Activated naive CD4-positive, alpha-beta T cell treated with anti-CD3 and anti-CD28 coated beads, Interleukin-2, amount 10 ng/mL, durations not matched to agents 7 days and 5 days (primary cell): ENCODE measurements around the gene SYAP1.
"Not testable (repeated sequence)": the region's sequence is repeated elsewhere in the genome, so short reads cannot be mapped to it uniquely, and the experiment has no call there.

ENCODE experiments used
- CTCF ChIA-PET: fragments of 350-600 bp; sonication (Branson Sonifier 250); formaldehyde crosslinking; loops from one replicate; lab custom pipeline; 2021; ENCODE audit warnings: antibody characterized with exemption; lab: Charles Lee
- DNase-seq: peaks from one replicate; pipeline ENCODE4 v3.0.0-alpha.2; 2020
- H3K27ac Mint-ChIP-seq: one replicate; pipeline ENCODE4 v1.8.0; 2021; ENCODE audit warnings: mild to moderate bottlenecking, moderate library complexity, mixed read lengths
- H3K27me3 Mint-ChIP-seq: one replicate; pipeline ENCODE4 v1.8.0; 2021; ENCODE audit warnings: mild to moderate bottlenecking, mixed read lengths
- H3K36me3 Mint-ChIP-seq: one replicate; pipeline ENCODE4 v1.8.0; 2021; ENCODE audit warnings: mixed read lengths
- H3K4me1 Mint-ChIP-seq: one replicate; pipeline ENCODE4 v1.8.0; 2021; ENCODE audit warnings: mixed read lengths
- H3K4me3 Mint-ChIP-seq: one replicate; pipeline ENCODE4 v1.8.0; 2021; ENCODE audit warnings: mild to moderate bottlenecking, moderate library complexity, mixed read lengths
- H3K9me3 Mint-ChIP-seq: one replicate; pipeline ENCODE4 v1.8.0; 2021; ENCODE audit warnings: mixed read lengths

SYAP1 gene

GRCh38 chrX:16743604-16744325 is 24.4 kb downstream of the SYAP1 start:
- Mint-ChIP-seq H3K27me3 (no peaks in the 10 kb centered on the region), H3K4me3 (no peak overlapping the region), H3K27ac (no peak overlapping the region), H3K36me3 (peaks cover 9% of the 10 kb centered on the region), H3K9me3 (no peaks in the 10 kb centered on the region), H3K4me1 (no peaks in the 10 kb centered on the region)
- CTCF ChIA-PET: no interaction called here
- no peak for DNase-seq

- Mint-ChIP-seq H3K4me1 (no peaks in the 10 kb centered on the region), H3K27ac (no peak overlapping the region), H3K9me3 (no peaks in the 10 kb centered on the region), H3K4me3 (no peak overlapping the region), H3K27me3 (no peaks in the 10 kb centered on the region), H3K36me3 (peaks cover 12% of the 10 kb centered on the region)
- no peak for DNase-seq
- CTCF ChIA-PET: no interaction called here
These were observed 25.7 kb downstream of the SYAP1 start for GRCh38 chrX:16745102-16745501.

GRCh38 chrX:16745659-16746058 is 26.2 kb downstream of the SYAP1 start:
- Mint-ChIP-seq H3K27me3 (no peaks in the 10 kb centered on the region), H3K9me3 (no peaks in the 10 kb centered on the region), H3K27ac (no peak overlapping the region), H3K36me3 (peaks cover 13% of the 10 kb centered on the region), H3K4me1 (no peaks in the 10 kb centered on the region), H3K4me3 (no peak overlapping the region)
- no peak for DNase-seq
- CTCF ChIA-PET: interaction anchor here (0.6 kb wide), 1 partner anchor 223 kb away, joined by 3 read pairs; no protein-coding TSS in a partner anchor

GRCh38 chrX:16748425-16748824 is 29.0 kb downstream of the SYAP1 start:
- peaks cover 16% of the 10 kb centered on the region for H3K36me3 Mint-ChIP-seq
- H3K27ac Mint-ChIP-seq: no peak overlapping the region
- CTCF ChIA-PET: no interaction called here
- no peaks in the 10 kb centered on the region for H3K4me1 Mint-ChIP-seq
- H3K9me3 Mint-ChIP-seq: no peaks in the 10 kb centered on the region
- H3K27me3 Mint-ChIP-seq: no peaks in the 10 kb centered on the region
- DNase-seq: no peak
- H3K4me3 Mint-ChIP-seq: no peak overlapping the region

- CTCF ChIA-PET: no interaction called here
- H3K36me3 Mint-ChIP-seq: peaks cover 23% of the 10 kb centered on the region
- no peaks in the 10 kb centered on the region for H3K4me1 Mint-ChIP-seq
- no peaks in the 10 kb centered on the region for H3K9me3 Mint-ChIP-seq
- no peak for DNase-seq
- no peaks in the 10 kb centered on the region for H3K27me3 Mint-ChIP-seq
- no peak overlapping the region for H3K4me3 Mint-ChIP-seq
- no peak overlapping the region for H3K27ac Mint-ChIP-seq
These were observed 30.7 kb downstream of the SYAP1 start for GRCh38 chrX:16750136-16750535.

- CTCF ChIA-PET: no interaction called here
- no peaks in the 10 kb centered on the region for H3K27me3 Mint-ChIP-seq
- no peak for DNase-seq
- H3K4me1 Mint-ChIP-seq: no peaks in the 10 kb centered on the region
- H3K36me3 Mint-ChIP-seq: peaks cover 27% of the 10 kb centered on the region
- H3K27ac Mint-ChIP-seq: no peak overlapping the region
- no peak overlapping the region for H3K4me3 Mint-ChIP-seq
- H3K9me3 Mint-ChIP-seq: no peaks in the 10 kb centered on the region
These were observed 34.6 kb downstream of the SYAP1 start for GRCh38 chrX:16754019-16754418.

GRCh38 chrX:16756724-16757123 is 37.3 kb downstream of the SYAP1 start:
- Mint-ChIP-seq H3K36me3 (peaks cover 28% of the 10 kb centered on the region), H3K27ac (no peak overlapping the region), H3K27me3 (no peaks in the 10 kb centered on the region), H3K9me3 (no peaks in the 10 kb centered on the region), H3K4me3 (no peak overlapping the region), H3K4me1 (no peaks in the 10 kb centered on the region)
- CTCF ChIA-PET: no interaction called here
- DNase-seq: no peak

- CTCF ChIA-PET: interaction anchor here (0.7 kb wide), 1 partner anchor 112 kb away, joined by 3 read pairs; no protein-coding TSS in a partner anchor
- H3K27ac Mint-ChIP-seq, H3K4me3 Mint-ChIP-seq, H3K36me3 Mint-ChIP-seq, H3K9me3 Mint-ChIP-seq, H3K27me3 Mint-ChIP-seq, DNase-seq, H3K4me1 Mint-ChIP-seq: not testable (repeated sequence)
These were observed 42.1 kb downstream of the SYAP1 start for GRCh38 chrX:16761500-16761899.

- CTCF ChIA-PET: no interaction called here
- H3K27ac Mint-ChIP-seq: no peak overlapping the region
- no peaks in the 10 kb centered on the region for H3K4me1 Mint-ChIP-seq
- H3K36me3 Mint-ChIP-seq: peaks cover 5% of the 10 kb centered on the region
- no peaks in the 10 kb centered on the region for H3K27me3 Mint-ChIP-seq
- DNase-seq: no peak
- no peak overlapping the region for H3K4me3 Mint-ChIP-seq
- H3K9me3 Mint-ChIP-seq: no peaks in the 10 kb centered on the region
These were observed 43.2 kb downstream of the SYAP1 start for GRCh38 chrX:16762579-16762978.

- no peaks in the 10 kb centered on the region for H3K9me3 Mint-ChIP-seq
- no peak overlapping the region for H3K4me3 Mint-ChIP-seq
- H3K4me1 Mint-ChIP-seq: no peaks in the 10 kb centered on the region
- H3K27me3 Mint-ChIP-seq: no peaks in the 10 kb centered on the region
- no peak overlapping the region for H3K27ac Mint-ChIP-seq
- peaks cover 3% of the 10 kb centered on the region for H3K36me3 Mint-ChIP-seq
- CTCF ChIA-PET: no interaction called here
- DNase-seq: no peak
These were observed 46.2 kb downstream of the SYAP1 start for GRCh38 chrX:16765594-16765993.

GRCh38 chrX:16770970-16771482 is 51.6 kb downstream of the SYAP1 start:
- no peaks in the 10 kb centered on the region for H3K36me3 Mint-ChIP-seq
- H3K9me3 Mint-ChIP-seq: no peaks in the 10 kb centered on the region
- no peak overlapping the region for H3K27ac Mint-ChIP-seq
- H3K4me3 Mint-ChIP-seq: no peak overlapping the region
- H3K27me3 Mint-ChIP-seq: no peaks in the 10 kb centered on the region
- DNase-seq: no peak
- CTCF ChIA-PET: no interaction called here
- no peaks in the 10 kb centered on the region for H3K4me1 Mint-ChIP-seq

GRCh38 chrX:16771483-16772398 is 52.3 kb downstream of the SYAP1 start:
- no peak overlapping the region for H3K27ac Mint-ChIP-seq
- no peak for DNase-seq
- H3K4me1 Mint-ChIP-seq: no peaks in the 10 kb centered on the region

GRCh38 chrX:16772460-16772859 is 53.0 kb downstream of the SYAP1 start:
- no peaks in the 10 kb centered on the region for H3K27me3 Mint-ChIP-seq
- H3K4me3 Mint-ChIP-seq: no peak overlapping the region
- H3K36me3 Mint-ChIP-seq: no peaks in the 10 kb centered on the region
- CTCF ChIA-PET: no interaction called here
- DNase-seq: no peak
- H3K27ac Mint-ChIP-seq: no peak overlapping the region
- no peaks in the 10 kb centered on the region for H3K4me1 Mint-ChIP-seq
- H3K9me3 Mint-ChIP-seq: no peaks in the 10 kb centered on the region

More at GRCh38 chrX:16771483-16772398, 52.3 kb downstream of the SYAP1 start:
- Mint-ChIP-seq H3K4me3 (no peak overlapping the region), H3K36me3 (no peaks in the 10 kb centered on the region), H3K27me3 (no peaks in the 10 kb centered on the region), H3K9me3 (no peaks in the 10 kb centered on the region)
- CTCF ChIA-PET: no interaction called here

- H3K9me3 Mint-ChIP-seq: no peaks in the 10 kb centered on the region
- H3K27me3 Mint-ChIP-seq: no peaks in the 10 kb centered on the region
- no peaks in the 10 kb centered on the region for H3K4me1 Mint-ChIP-seq
- H3K36me3 Mint-ChIP-seq: no peaks in the 10 kb centered on the region
- CTCF ChIA-PET: no interaction called here
- no peak for DNase-seq
- no peak overlapping the region for H3K4me3 Mint-ChIP-seq
- no peak overlapping the region for H3K27ac Mint-ChIP-seq
These were observed 55.3 kb downstream of the SYAP1 start for GRCh38 chrX:16774746-16775145.
